Transverse colon (tissue), 4 donors: ENCODE measurements around the gene WSCD2.

Source experiments
- EP300 ChIP-seq: sonication (generic); formaldehyde crosslinking; IDR thresholded peaks from one replicate; pipeline ENCODE4 v1.6.1; 2017; ENCODE audit warnings: antibody characterized with exemption, low read depth
- POLR2A ChIP-seq: fragments of 450-650 bp; IDR thresholded peaks from one replicate; pipeline ENCODE4 v1.6.1; 2016; ENCODE audit warnings: antibody characterized with exemption, mild to moderate bottlenecking, moderate library complexity
- POLR2AphosphoS5 ChIP-seq, 3 donors: sonication (generic); formaldehyde crosslinking; IDR thresholded peaks; one replicate each; pipeline ENCODE4 v1.6.1; 2016; ENCODE audit warnings: antibody characterized with exemption in 3 of 3
- TF ChIP-seq, protein P1 (sequence below), 5 experiments: fragments of 200-600 bp in 3 of 5; fragments of 450-650 bp in 2 of 5; sonication (generic) in 3 of 5; IDR thresholded peaks; 1 replicate in 2 of 5; 2 replicates in 3 of 5; pipeline ENCODE4 v1.5.1; 2016 to 2017; ENCODE audit warnings: antibody characterized with exemption in 5 of 5, inconsistent platforms in 3 of 5, mild to moderate bottlenecking in 2 of 5, moderate library complexity in 1 of 5

DNA sequence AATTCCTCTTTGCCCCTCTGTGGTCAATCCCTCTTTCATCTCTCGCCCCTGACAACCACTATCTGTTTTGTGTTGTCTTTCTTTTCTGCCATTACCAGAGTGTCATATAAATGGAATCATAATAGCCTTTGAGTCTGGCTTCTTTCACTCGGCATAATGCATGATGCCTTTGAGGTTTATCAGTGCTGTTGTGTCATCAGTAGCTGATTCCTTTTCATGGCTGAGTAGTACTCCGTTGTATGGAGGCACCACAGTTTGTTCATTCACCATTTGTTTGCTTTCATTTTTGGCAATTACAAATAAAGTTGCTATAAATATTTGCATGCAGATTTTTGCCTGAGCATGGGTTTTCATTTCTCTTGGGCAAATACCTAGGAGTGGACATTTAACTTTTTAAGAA lies 47.2 kb downstream of the WSCD2 start:
- TF ChIP-seq POLR2AphosphoS5 (IDR thresholded peaks at IDR 0.05): no peak
- TF ChIP-seq, protein P1, sequence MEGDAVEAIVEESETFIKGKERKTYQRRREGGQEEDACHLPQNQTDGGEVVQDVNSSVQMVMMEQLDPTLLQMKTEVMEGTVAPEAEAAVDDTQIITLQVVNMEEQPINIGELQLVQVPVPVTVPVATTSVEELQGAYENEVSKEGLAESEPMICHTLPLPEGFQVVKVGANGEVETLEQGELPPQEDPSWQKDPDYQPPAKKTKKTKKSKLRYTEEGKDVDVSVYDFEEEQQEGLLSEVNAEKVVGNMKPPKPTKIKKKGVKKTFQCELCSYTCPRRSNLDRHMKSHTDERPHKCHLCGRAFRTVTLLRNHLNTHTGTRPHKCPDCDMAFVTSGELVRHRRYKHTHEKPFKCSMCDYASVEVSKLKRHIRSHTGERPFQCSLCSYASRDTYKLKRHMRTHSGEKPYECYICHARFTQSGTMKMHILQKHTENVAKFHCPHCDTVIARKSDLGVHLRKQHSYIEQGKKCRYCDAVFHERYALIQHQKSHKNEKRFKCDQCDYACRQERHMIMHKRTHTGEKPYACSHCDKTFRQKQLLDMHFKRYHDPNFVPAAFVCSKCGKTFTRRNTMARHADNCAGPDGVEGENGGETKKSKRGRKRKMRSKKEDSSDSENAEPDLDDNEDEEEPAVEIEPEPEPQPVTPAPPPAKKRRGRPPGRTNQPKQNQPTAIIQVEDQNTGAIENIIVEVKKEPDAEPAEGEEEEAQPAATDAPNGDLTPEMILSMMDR (IDR thresholded peaks at IDR 0.05): no peak
- no peak for TF ChIP-seq EP300
- no peak for TF ChIP-seq POLR2A
